GM21825 (cell line): ENCODE data around the gene PADI2.
A peak's percentile ranks its signal among the peaks of the same experiment; 100 is the strongest.

Experiments used
- ATAC-seq: cut with Tn5 transposase; IDR thresholded peaks from one replicate; pipeline ENCODE4 v1.9.1; 2021; ENCODE audit warnings: mild to moderate bottlenecking, moderate library complexity; ENCODE audit not compliant: unreplicated experiment

PADI2 gene

GRCh38 chr1:17116643-17117042, 2.6 kb downstream of the PADI2 start:
- ATAC-seq: no peak

DNA sequence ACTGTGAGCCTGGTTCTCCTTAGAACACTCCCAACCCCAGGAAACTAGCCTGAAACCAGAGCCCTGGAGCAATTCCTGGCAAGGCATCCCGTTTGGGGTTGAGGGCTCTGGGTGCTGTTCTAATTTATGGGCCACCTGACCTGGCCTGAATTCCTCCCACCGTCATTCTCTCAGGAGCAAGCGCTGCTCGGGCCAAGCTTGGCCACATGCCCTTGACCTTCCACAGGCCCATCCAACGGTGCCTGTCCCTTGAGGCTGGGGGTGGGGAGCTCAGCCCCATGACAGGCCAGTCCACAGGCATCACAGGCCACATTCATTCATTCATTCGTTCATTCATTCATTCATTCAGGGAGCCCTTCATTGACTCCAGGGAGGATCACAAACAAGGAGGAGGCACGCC, 5.3 kb downstream of the PADI2 start:
- no peak for ATAC-seq

DNA sequence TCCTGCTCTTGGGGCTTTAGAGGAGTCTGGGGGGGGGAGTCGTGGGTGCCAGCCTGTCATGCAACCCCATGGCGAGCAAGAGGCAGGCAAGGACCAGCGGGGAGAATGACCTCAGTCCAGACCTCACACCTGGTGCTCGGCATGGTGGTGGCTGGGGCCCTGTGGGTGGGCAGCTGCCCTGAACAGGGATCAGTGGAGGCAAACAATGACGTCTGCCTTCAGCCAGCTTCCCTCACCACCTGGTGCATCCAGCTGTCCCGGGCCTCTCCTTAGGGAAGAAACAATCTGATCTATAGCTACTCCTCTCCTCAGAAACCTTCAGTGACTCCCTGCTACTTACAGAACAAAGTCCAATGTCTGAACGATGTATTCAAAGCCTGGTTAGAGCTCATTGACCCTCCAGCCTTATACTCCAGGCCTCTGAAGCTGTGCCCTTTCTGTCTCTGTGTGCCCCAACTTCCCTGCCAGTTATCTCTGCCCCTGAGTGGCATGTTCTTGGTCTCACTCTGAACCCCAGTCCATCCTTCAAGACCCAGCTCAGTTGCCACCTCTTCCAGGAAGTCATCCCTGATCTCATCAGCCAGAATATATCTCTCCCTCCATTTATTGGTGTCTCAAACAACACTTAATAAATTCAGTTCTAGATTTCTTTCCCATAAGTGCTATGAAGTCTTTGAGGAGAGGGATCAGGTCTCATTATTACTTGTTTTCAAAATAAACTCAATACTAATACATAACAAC, 6.6 kb downstream of the PADI2 start:
- ATAC-seq: no peak

DNA sequence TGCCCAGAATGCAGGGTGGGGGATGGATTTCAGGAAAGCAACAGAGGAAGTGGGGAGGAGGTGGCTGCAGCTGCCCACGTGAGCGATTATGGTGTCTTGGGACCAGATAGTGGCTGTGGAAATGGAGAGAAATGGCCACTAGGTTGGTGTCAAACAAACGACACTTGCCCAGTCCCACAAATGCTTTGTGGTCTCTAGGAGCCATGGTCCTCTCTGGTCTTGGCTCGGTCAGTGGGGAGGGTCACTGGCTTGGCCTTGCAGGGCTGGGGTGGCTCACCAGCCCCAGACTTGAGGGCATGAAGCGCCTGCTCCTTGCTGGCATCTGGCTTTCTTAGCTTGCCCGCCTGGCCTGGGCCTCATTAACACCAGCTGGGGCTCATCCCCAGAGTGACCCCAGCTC, 7.2 kb downstream of the PADI2 start:
- ATAC-seq: no peak

DNA sequence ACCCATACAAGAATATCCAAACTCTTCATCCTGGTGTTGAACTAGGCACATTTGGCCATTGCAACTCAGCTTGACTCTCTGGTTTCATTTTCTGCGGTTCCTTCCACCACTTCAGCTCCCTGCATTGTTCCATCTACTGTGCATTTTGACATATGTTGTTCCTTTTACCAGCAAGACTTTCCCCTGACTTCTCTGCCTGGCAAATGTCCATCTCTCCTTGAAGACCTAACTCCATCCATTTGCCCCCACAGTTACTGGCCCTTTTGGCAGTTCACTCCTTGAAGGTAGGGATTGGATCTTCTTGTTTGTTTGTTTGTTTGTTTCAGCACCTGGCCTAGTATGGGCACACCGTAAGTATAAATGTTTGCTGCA, 8.7 kb downstream of the PADI2 start:
- no peak for ATAC-seq

GRCh38 chr1:17109892-17110554, 9.2 kb downstream of the PADI2 start:
- ATAC-seq: no peak

GRCh38 chr1:17108786-17109185, 10.5 kb downstream of the PADI2 start:
- ATAC-seq: no peak

DNA sequence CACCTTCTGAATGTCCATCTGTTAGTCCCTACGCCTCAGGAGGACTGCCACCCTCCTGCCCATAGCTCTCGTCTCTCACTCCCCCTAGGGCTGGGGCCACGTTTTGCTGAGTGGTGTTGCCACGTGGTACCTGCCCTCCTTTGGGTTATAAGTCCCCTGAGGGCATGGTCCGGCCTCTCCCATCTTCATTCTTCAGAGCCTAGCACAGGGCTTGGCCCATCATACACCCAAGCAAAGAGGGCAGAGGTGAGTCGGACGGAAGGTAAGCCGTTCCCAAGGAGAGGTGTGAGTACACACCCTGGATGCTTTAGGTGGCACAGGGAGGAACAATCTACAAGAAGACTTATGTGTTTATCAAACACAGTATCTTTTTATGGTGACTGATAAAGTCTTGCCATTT, 10.9 kb downstream of the PADI2 start:
- ATAC-seq: no peak

DNA sequence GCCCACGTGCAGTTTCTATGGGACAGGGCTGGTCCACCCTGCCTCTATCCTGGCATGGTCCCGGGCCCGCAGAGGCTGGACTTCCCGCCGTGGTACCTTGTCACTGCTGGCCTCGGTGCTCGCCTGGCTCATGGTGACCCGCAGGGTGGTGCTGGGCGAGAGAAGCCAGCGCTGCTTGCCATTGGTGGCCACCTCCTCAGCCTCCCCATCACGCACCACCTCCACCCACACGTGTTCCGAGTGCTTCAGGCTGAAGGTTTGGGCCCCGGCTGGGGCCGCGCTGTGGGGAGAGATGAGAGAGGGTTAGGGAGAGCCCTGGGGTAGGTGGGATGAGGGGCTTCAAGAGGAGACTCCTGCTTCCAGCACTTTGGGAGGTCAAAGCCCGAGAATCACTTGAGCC, 14.5 kb downstream of the PADI2 start:
- ATAC-seq: no peak

GRCh38 chr1:17102232-17102631, 17.0 kb downstream of the PADI2 start:
- no peak for ATAC-seq

- no peak for ATAC-seq
Observed at GRCh38 chr1:17101261-17101660, 18.0 kb downstream of the PADI2 start.

GRCh38 chr1:17099616-17100340, 19.5 kb downstream of the PADI2 start:
- ATAC-seq: no peak

- no peak for ATAC-seq
Observed at GRCh38 chr1:17098446-17099317, 20.6 kb downstream of the PADI2 start.

DNA sequence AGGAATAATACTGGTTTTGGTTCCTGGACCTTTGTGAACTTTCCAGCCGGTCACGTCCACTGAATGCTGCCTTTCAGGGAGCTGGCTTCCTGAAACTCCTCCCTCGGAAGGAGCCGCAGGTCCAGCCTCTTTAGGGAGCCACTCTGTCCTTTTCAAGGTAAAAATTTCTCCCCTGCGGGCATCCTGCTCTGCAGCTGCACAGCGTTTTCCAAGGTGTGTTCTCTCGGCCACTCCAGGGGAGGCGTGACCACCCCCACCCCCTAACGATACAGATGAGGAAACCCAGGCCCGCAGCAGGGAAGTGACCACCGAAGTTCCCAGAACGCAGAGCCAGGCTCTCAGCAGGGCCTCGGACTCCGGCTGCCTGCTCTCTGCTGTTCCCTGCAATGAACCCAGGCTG, 21.5 kb downstream of the PADI2 start:
- ATAC-seq: no peak

- ATAC-seq: no peak
Observed at GRCh38 chr1:17097147-17097546, 22.1 kb downstream of the PADI2 start.

DNA sequence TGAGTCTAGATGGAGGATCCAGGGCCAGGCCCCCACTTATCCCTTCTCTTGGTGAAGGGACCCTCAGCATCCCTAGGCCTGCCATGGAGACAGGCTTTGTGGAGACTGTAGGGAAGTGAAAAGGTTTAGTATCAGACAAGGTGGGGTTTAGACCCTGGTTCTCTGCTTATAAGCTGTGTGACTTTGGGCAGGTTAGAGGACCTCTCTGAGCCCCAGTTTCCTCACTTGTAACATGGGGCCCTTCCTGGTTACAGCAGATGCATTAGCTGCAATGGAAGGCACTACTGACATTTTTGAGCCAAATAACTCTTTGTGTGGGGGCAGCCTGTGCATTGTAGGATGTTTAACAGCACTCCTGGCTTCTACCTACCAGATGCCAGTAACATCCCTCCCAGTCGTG, 22.7 kb downstream of the PADI2 start:
- ATAC-seq: no peak

- no peak for ATAC-seq
Observed at GRCh38 chr1:17095141-17095540, 24.1 kb downstream of the PADI2 start.

GRCh38 chr1:17094664-17095063, 24.6 kb downstream of the PADI2 start:
- peak; percentile 67 for ATAC-seq

- ATAC-seq: no peak
Observed at GRCh38 chr1:17093822-17094393, 25.3 kb downstream of the PADI2 start.

- no peak for ATAC-seq
Observed at GRCh38 chr1:17091252-17091651, 28.0 kb downstream of the PADI2 start.

DNA sequence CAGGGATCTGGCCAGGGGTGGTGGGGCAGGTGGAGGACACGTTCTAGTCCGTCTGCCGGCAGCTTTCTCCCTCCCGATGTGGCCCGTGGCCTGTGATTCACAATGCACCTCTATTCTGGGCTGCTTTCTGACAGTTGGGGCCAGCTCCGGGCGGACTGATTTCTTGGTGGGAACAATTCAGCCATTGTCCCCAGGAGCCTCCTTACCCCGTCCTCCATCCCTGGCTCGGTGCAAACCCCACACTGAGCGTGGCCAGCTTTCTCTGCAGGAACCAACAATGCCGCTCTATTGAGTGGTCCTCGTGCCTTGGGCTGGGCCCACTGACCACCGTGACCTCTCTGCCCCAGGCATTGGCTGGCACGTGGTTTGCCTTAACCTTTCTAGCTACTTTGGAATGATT, 29.7 kb downstream of the PADI2 start:
- ATAC-seq: no peak
